Measurements from ENCODE around the gene SLC32A1. TPM values are rescaled to one million over a fixed set of nuclear protein-coding genes. Genes with fewer than 3 reads are reported as not detected.

SLC32A1 gene
- total RNA-seq, 1 experiment from 2014 or later, result not detected

GRCh38 chr20:38760978-38761377 is 36.7 kb downstream of the SLC32A1 start:
- RAD21 ChIA-PET (ENCODE audit: low non-redundant PET in 1 of 2, low total read pairs in 2 of 2, uncharacterized antibody in 2 of 2, unreplicated experiment in 2 of 2), result no interaction called here
- Histone ChIP-seq H3K4me2 (ENCODE audit: low read length) (no peak overlapping the region), H3K4me3 (replicated peaks in 1 of 2; ENCODE audit: low read depth in 1 of 2, low read length in 2 of 2) (no peak overlapping the region), H3K9me2 (ENCODE audit: insufficient read depth) (no peaks in the 10 kb centered on the region), H3K4me1 (ENCODE audit: control insufficient read depth in 1 of 2, insufficient read depth in 2 of 2, low read length in 2 of 2) (peaks cover 38 to 57% of the 10 kb centered on the region in 2 experiments), H3K27ac (ENCODE audit: low read depth, low read length) (no peak overlapping the region), H3K9ac (ENCODE audit: low read length) (no peak overlapping the region), H4K20me1 (ENCODE audit: insufficient read depth) (no peaks in the 10 kb centered on the region), H3K36me3 (ENCODE audit: control insufficient read depth in 1 of 2, insufficient read depth in 2 of 2, low read length in 2 of 2) (peaks cover 24 to 44% of the 10 kb centered on the region in 2 experiments; a peak in 3 of 4 replicates), H3K27me3 (ENCODE audit: insufficient read depth, low read length) (no peaks in the 10 kb centered on the region), H3K79me2 (ENCODE audit: insufficient read depth, low read length) (no peaks in the 10 kb centered on the region), H2AFZ (ENCODE audit: low read depth, low read length, poor library complexity, severe bottlenecking) (no peak overlapping the region), H3K9me3 (ENCODE audit: control insufficient read depth in 1 of 2, insufficient read depth in 1 of 2, low read depth in 1 of 2, low read length in 2 of 2) (no peaks in the 10 kb centered on the region)
- ATAC-seq, result no peak
- TF ChIP-seq CEBPB (IDR thresholded peaks at IDR 0.05; ENCODE audit: low read depth) (no peak), ZBTB33 (IDR thresholded peaks at IDR 0.05; ENCODE audit: extremely low read depth, insufficient replicate concordance, low read length) (no peak), TCF7L2 (IDR thresholded peaks at IDR 0.05; ENCODE audit: borderline replicate concordance, extremely low read depth, insufficient read depth, insufficient read length) (no peak), JUND (IDR thresholded peaks at IDR 0.05) (no peak), RAD21 (IDR thresholded peaks at IDR 0.05; ENCODE audit: low read depth) (no peak), CTCF (IDR thresholded peaks at IDR 0.05 in 2 of 3, conservative IDR thresholded peaks at IDR 0.05 in 1 of 3; ENCODE audit: borderline replicate concordance in 1 of 3, insufficient read depth in 1 of 3, low read depth in 2 of 3, low read length in 2 of 3) (no peak), ATF3 (IDR thresholded peaks at IDR 0.05) (no peak), REST (IDR thresholded peaks at IDR 0.05; ENCODE audit: low read depth) (no peak), ZNF274 (IDR thresholded peaks at IDR 0.05; ENCODE audit: low read depth, low read length) (no peak), SP1 (IDR thresholded peaks at IDR 0.05; ENCODE audit: low read depth) (no peak), POLR2A (IDR thresholded peaks at IDR 0.05; ENCODE audit: borderline replicate concordance, extremely low read depth, insufficient read depth, insufficient read length) (no peak), SIN3A (IDR thresholded peaks at IDR 0.05; ENCODE audit: low read depth) (no peak), EZH2phosphoT487 (IDR thresholded peaks at IDR 0.05; ENCODE audit: borderline replicate concordance) (no peak), ELF1 (IDR thresholded peaks at IDR 0.05; ENCODE audit: borderline replicate concordance, low read depth) (no peak), ZFX (IDR thresholded peaks at IDR 0.05) (no peak), SRF (IDR thresholded peaks at IDR 0.05; ENCODE audit: low read depth) (no peak), POLR2AphosphoS5 (IDR thresholded peaks at IDR 0.05; ENCODE audit: low read depth, low read length) (no peak), EZH2 (IDR thresholded peaks at IDR 0.05) (no peak)
- no peak for DNase-seq (ENCODE audit: low read depth, low spot score)
- intact Hi-C loops (cut with micrococcal nuclease), result no loop called here
- POLR2A ChIA-PET, result no interaction called here
- CTCF ChIA-PET, result no interaction called here
- no TSS peak for BruUV-seq (replicated peaks)
